Parathyroid adenoma (tissue), 2 donors: ENCODE measurements around the gene MLKL.
A peak's percentile ranks its signal among the peaks of the same experiment; 100 is the strongest.

Source experiments
- H2AFZ ChIP-seq: fragments of 300-600 bp; sonication (generic); one replicate; pipeline ENCODE4 v1.7.0; 2017; ENCODE audit warnings: antibody characterized with exemption, mild to moderate bottlenecking
- H3K27ac ChIP-seq: fragments of 300-600 bp; sonication (generic); one replicate; pipeline ENCODE4 v1.7.0; 2017
- H3K27me3 ChIP-seq: fragments of 300-600 bp; sonication (generic); one replicate; pipeline ENCODE4 v1.7.0; 2017; ENCODE audit warnings: low read length; ENCODE audit not compliant: control insufficient read depth, insufficient read depth
- H3K36me3 ChIP-seq: fragments of 300-600 bp; sonication (generic); one replicate; pipeline ENCODE4 v1.7.0; 2017; ENCODE audit warnings: low read length; ENCODE audit not compliant: control insufficient read depth, insufficient read depth
- H3K4me1 ChIP-seq: fragments of 300-600 bp; sonication (generic); one replicate; pipeline ENCODE4 v1.7.0; 2017; ENCODE audit warnings: control low read depth
- H3K4me2 ChIP-seq: fragments of 300-600 bp; sonication (generic); one replicate; pipeline ENCODE4 v1.7.0; 2017; ENCODE audit warnings: low read length
- H3K4me3 ChIP-seq: fragments of 300-600 bp; sonication (generic); one replicate; pipeline ENCODE4 v1.7.0; 2017; ENCODE audit warnings: low read depth, low read length
- H3K79me2 ChIP-seq: fragments of 300-600 bp; sonication (generic); one replicate; pipeline ENCODE4 v1.7.0; 2017; ENCODE audit warnings: control low read depth
- H3K9ac ChIP-seq: fragments of 300-600 bp; sonication (generic); one replicate; pipeline ENCODE4 v1.7.0; 2017; ENCODE audit warnings: mild to moderate bottlenecking
- H3K9me3 ChIP-seq: fragments of 300-600 bp; sonication (generic); one replicate; pipeline ENCODE4 v1.7.0; 2017; ENCODE audit warnings: low read length; ENCODE audit not compliant: control insufficient read depth
- CTCF ChIP-seq: fragments of 300-600 bp; sonication (generic); IDR thresholded peaks from one replicate; pipeline ENCODE4 v1.7.0; 2017; ENCODE audit warnings: antibody characterized with exemption, mild to moderate bottlenecking
- donor health status: primary hyperparathyroidism.

MLKL gene

DNA sequence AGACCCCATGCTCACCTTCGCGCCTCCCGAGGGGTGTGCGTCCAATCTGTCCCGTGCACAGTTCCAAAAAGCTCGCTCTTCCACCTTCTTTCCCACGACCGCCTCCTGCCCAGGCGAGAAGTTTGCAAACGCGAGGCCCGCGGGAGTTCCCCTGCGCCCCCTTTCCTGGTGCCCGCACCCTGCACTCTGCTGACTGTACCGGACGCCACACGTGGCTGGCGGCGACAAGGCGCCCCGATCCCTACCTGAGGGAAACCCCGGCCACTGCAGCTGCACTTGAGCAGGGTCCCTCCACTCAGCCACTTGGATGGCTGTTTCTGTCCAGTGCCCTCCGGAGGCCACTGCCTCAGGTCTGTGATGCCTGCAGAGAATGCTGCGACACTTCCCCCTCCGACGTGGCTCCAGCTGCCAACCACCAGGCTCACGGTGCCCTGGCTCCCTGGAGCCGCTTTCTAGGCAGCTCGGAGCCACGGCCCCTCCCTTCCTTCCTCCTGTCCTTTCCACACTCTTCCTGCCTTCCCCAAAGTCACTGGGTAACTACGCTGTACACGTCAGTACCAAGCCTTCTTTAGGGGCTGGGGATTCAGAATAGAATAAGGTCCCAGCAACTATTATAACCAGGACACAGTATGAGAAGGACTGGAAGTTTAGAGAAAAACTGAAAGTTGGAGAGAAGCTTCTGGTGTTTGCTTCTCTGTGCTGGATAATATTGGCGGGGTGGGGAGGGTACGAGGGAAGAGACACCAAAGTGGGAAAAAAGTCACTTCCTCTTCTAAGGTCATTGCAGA is at the start of gene MLKL:
Gene MLKL, minus strand, starts transcription at position 425 of the 788 bp plus-strand sequence. CDS start 5,105 bp downstream, outside the sequence.
- H3K4me1 ChIP-seq: no peaks in the 10 kb centered on the region
- peak within 1 kb of the TSS; percentile 71 for H3K27ac ChIP-seq
- H3K79me2 ChIP-seq: no peaks in the 10 kb centered on the region

DNA sequence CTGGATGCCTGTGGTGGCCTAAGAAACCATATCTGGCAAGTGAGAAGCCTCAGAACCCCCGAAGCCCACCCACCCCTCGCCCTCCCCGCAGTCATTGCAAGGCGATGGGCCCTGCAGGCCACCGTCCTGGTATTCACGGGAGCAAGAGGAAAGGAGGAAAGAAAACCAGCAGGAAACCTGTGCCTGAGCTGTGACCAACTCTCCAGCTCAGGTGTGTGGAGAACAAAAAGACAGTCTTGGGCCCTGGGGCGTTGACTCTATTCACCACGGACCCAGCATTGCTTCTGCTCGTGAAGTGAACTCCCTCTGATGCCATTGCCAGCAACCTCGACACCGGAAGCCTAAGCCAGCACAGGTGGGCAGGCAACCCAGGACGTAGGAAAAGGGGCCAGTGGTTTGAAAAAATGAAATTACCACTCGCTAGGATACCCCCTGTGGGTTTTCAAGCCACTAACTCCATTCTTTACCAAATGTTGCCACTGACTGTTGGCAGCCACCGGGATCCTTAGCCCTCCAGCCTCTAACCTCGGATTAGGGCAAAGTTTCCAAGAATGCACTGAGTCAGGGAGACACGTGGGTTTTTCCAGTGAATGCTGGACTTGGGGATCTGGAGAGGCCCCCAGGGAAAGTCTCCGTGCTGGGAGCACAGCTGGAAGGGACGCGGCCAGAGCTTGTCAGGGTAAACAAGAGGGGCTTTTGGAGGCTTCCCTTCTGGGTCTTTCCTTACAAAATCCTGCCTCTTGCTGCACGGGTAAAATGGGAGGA is 48.8 kb upstream of the MLKL start:
- H3K79me2 ChIP-seq: no peaks in the 10 kb centered on the region
- H3K4me2 ChIP-seq: no peak overlapping the region
- H3K27ac ChIP-seq: no peak overlapping the region
- TF ChIP-seq CTCF: no peak
- H3K9me3 ChIP-seq: no peaks in the 10 kb centered on the region
- no peaks in the 10 kb centered on the region for H3K36me3 ChIP-seq
- H3K4me1 ChIP-seq: no peaks in the 10 kb centered on the region
- no peaks in the 10 kb centered on the region for H3K27me3 ChIP-seq
- no peak overlapping the region for H3K9ac ChIP-seq
- H3K4me3 ChIP-seq: no peak overlapping the region
- H2AFZ ChIP-seq: peak overlapping the region; percentile 39

More for the DNA sequence above, at the start of gene MLKL:
- peak within 1 kb of the TSS; percentile 59 for H3K4me3 ChIP-seq
- no peaks in the 10 kb centered on the region for H3K27me3 ChIP-seq
- no peaks in the 10 kb centered on the region for H3K36me3 ChIP-seq
- H3K9ac ChIP-seq: no peak within 1 kb of the TSS
- H3K9me3 ChIP-seq: no peaks in the 10 kb centered on the region
- no peak for TF ChIP-seq CTCF
- H2AFZ ChIP-seq: peak within 1 kb of the TSS; percentile 85
- peak within 1 kb of the TSS; percentile 90 for H3K4me2 ChIP-seq

DNA sequence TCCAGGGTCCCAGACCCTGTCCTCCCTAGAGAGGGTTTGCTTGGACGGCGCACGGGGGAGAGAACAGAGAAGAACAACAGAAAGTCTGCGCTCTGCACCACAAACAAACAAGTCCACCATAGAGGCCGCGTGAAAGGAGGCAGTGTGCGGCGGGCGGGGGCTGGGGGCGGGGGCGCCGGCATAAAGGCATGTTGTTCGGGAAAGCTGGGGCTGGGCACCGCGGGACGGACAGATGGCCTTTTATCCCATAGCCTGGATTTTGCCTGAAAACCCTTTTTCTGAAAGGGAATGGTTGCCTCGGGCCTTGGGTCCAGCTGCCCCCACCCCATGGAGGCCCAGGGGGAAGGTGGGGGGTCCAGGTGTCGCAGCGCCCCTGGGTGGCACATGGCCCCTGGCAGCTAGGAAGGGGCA is 48.0 kb upstream of the MLKL start:
- H3K27me3 ChIP-seq: no peaks in the 10 kb centered on the region
- no peaks in the 10 kb centered on the region for H3K79me2 ChIP-seq
- no peak overlapping the region for H3K4me2 ChIP-seq
- no peak overlapping the region for H3K4me3 ChIP-seq
- H3K27ac ChIP-seq: no peak overlapping the region
- no peaks in the 10 kb centered on the region for H3K36me3 ChIP-seq
- no peak for TF ChIP-seq CTCF
- H2AFZ ChIP-seq: no peak overlapping the region
- no peaks in the 10 kb centered on the region for H3K4me1 ChIP-seq
- no peaks in the 10 kb centered on the region for H3K9me3 ChIP-seq
- H3K9ac ChIP-seq: no peak overlapping the region

DNA sequence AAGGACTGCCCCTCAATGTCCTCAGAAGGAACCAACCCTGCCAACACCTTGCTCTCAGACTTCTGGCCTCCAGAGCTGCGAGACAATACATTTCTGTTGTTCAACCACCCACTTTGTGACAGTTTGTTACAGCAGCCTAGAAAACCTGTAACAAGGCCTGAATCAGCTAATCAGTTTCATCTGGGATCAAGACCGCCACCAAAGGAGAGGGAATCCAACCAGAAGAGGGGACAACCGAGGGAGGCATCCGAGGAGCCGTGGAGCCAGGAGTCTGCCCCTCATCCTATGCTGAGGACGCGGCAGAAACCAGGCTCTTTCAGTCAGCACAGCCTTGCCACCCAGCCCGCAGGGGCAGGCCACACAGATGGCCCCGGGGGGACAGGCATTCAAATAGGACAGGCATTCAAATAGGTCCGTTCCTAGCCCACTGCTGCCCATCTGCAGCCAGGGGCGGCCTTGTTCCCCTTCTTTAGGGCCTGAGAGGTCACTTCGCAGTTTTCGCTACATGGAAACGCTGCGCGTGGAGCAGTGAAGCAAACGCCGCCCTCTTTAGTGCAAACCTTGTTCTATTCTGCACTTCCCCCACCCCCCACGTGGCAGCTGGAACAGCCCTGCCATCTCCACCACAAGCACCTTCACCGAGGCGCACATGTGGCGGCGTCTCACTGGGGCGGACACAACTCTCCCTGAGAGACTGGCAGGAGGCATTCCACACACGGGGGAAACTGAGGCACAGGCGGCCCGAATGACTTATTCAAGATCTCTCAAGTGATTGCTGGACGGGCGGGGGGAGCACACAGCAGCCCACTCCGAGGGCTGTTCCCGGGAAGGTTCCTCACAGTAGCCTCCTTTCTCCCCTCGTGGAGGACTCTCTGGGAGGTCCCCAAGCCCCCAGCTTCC is 47.3 kb upstream of the MLKL start:
- Histone ChIP-seq H3K36me3 (no peaks in the 10 kb centered on the region), H3K9ac (no peak overlapping the region)

More for the DNA sequence above, 47.3 kb upstream of the MLKL start:
- Histone ChIP-seq H3K4me1 (no peaks in the 10 kb centered on the region), H3K4me3 (no peak overlapping the region), H2AFZ (no peak overlapping the region), H3K27me3 (no peaks in the 10 kb centered on the region), H3K4me2 (no peak overlapping the region), H3K79me2 (no peaks in the 10 kb centered on the region), H3K9me3 (no peaks in the 10 kb centered on the region), H3K27ac (no peak overlapping the region)
- TF ChIP-seq CTCF: no peak
